H1 (cell line): ENCODE measurements around the gene CCK. TPM values are rescaled to one million over a fixed set of nuclear protein-coding genes. Genes with fewer than 3 reads are reported as not detected.

ENCODE experiments used
- CTCF ChIA-PET: fragments of 300-600 bp; sonication (Branson Sonifier 250); formaldehyde crosslinking; loops from one replicate; lab custom pipeline; 2021; ENCODE audit not compliant: partially characterized antibody; lab: Charles Lee
- POLR2A ChIA-PET: fragments of 300-600 bp; sonication (Branson Sonifier 250); formaldehyde crosslinking; loops from one replicate; lab custom pipeline; 2021; ENCODE audit warnings: inconsistent platforms; ENCODE audit not compliant: partially characterized antibody; lab: Charles Lee
- DNase-seq, 2 experiments: peaks; one replicate each; pipeline versions ENCODE4 v3.0.0 to v3.0.0-alpha.2; 2010 to 2022; ENCODE audit warnings: low spot score in 2 of 2, low read depth in 1 of 2, mixed read lengths in 1 of 2
- FAIRE-seq: peaks from 2 replicates; lab custom pipeline; 2011; peaks lifted over from hg19 to GRCh38; lab: Jason Lieb, UNC
- H2AFZ ChIP-seq: 2 replicates; pipeline ENCODE4 v1.8.1; 2012; ENCODE audit warnings: low read length, inconsistent platforms
- H2AK5ac ChIP-seq: 2 replicates; pipeline ENCODE4 v1.6.1; 2013; ENCODE audit warnings: low read depth, low read length
- H2BK120ac ChIP-seq: replicated peaks from 2 replicates; pipeline ENCODE3; 2013; ENCODE audit warnings: low read depth, low read length, inconsistent platforms
- H2BK12ac ChIP-seq: 2 replicates; pipeline ENCODE4 v1.6.1; 2013; ENCODE audit warnings: low read depth, low read length
- H2BK15ac ChIP-seq: 2 replicates; pipeline ENCODE4 v1.6.1; 2013; ENCODE audit warnings: low read length
- H2BK20ac ChIP-seq: 2 replicates; pipeline ENCODE4 v1.6.1; 2013; ENCODE audit warnings: low read length
- H2BK5ac ChIP-seq: 2 replicates; pipeline ENCODE4 v1.6.1; 2013; ENCODE audit warnings: low read depth, low read length
- H3K14ac ChIP-seq: 2 replicates; pipeline ENCODE4 v1.6.1; 2013; ENCODE audit warnings: inconsistent platforms; ENCODE audit not compliant: insufficient read length
- H3K18ac ChIP-seq: 2 replicates; pipeline ENCODE4 v1.6.1; 2013; ENCODE audit warnings: low read length; ENCODE audit errors: extremely low read depth
- H3K23ac ChIP-seq: 2 replicates; pipeline ENCODE4 v1.6.1; 2013; ENCODE audit warnings: inconsistent platforms; ENCODE audit not compliant: insufficient read length
- H3K23me2 ChIP-seq: 2 replicates; pipeline ENCODE4 v1.6.1; 2013; ENCODE audit warnings: low read depth, low read length
- H3K27ac ChIP-seq: 2 replicates; pipeline ENCODE4 v1.6.1; 2011; ENCODE audit warnings: low read depth, low read length, inconsistent platforms
- H3K27me3 ChIP-seq, 4 experiments: replicated peaks in 1 of 4; 1 replicate in 1 of 4; 2 replicates in 3 of 4; pipeline versions ENCODE4 v1.6.1 to v1.8.1; 2011 to 2013; ENCODE audit warnings: low read length in 3 of 4, mild to moderate bottlenecking in 3 of 4, inconsistent platforms in 2 of 4, mixed read lengths in 2 of 4, moderate library complexity in 1 of 4; ENCODE audit not compliant: control insufficient read depth in 3 of 4, insufficient read depth in 3 of 4; ENCODE audit errors: extremely low read depth in 1 of 4
- H3K36me3 ChIP-seq, 4 experiments: 2 replicates each; pipeline versions ENCODE4 v1.6.1 to v1.8.1; 2011 to 2013; ENCODE audit warnings: mild to moderate bottlenecking in 4 of 4, low read length in 3 of 4, moderate library complexity in 2 of 4, control low read depth in 1 of 4, inconsistent platforms in 1 of 4; ENCODE audit not compliant: insufficient read depth in 4 of 4, control insufficient read depth in 2 of 4
- H3K4ac ChIP-seq: replicated peaks from 2 replicates; pipeline ENCODE3; 2013; ENCODE audit warnings: low read length, low read depth, mixed read lengths, inconsistent platforms; ENCODE audit not compliant: insufficient read length
- H3K4me1 ChIP-seq, 4 experiments: replicated peaks in 1 of 4; 1 replicate in 1 of 4; 2 replicates in 3 of 4; pipeline versions ENCODE4 v1.6.1 to v1.8.1; 2011 to 2013; ENCODE audit warnings: low read length in 3 of 4, inconsistent platforms in 2 of 4, mixed read lengths in 1 of 4; ENCODE audit not compliant: insufficient read depth in 4 of 4, control insufficient read depth in 3 of 4
- H3K4me2 ChIP-seq, 2 experiments: 2 replicates each; pipeline versions ENCODE4 v1.6.1 to v1.8.1; 2011 to 2013; ENCODE audit warnings: low read depth in 2 of 2, low read length in 2 of 2, control low read depth in 1 of 2, inconsistent platforms in 1 of 2, mild to moderate bottlenecking in 1 of 2; ENCODE audit not compliant: insufficient read depth in 1 of 2
- H3K4me3 ChIP-seq, 4 experiments: fragments of 200-600, 300-600 bp in 1 of 4; sonication (generic), shearing (Covaris generic), sonication (Bioruptor Twin) in 1 of 4; 2 replicates each; pipeline versions ENCODE4 v1.5.1 to v1.8.1; 2011 to 2016; ENCODE audit warnings: low read length in 4 of 4, low read depth in 3 of 4, control low read depth in 2 of 4, inconsistent platforms in 2 of 4, mild to moderate bottlenecking in 2 of 4, mixed read lengths in 1 of 4, moderate library complexity in 1 of 4; ENCODE audit not compliant: insufficient read depth in 2 of 4; ENCODE audit errors: extremely low read depth in 1 of 4
- H3K56ac ChIP-seq: replicated peaks from 2 replicates; pipeline ENCODE3; 2013; ENCODE audit warnings: low read depth, mild to moderate bottlenecking, mixed read lengths, low read length, inconsistent platforms; ENCODE audit not compliant: insufficient read length
- H3K79me1 ChIP-seq: 2 replicates; pipeline ENCODE4 v1.6.1; 2013; ENCODE audit warnings: low read depth, low read length, control low read depth
- H3K79me2 ChIP-seq, 2 experiments: 2 replicates each; pipeline versions ENCODE4 v1.6.1 to v1.8.1; 2012 to 2013; ENCODE audit warnings: low read length in 2 of 2, mild to moderate bottlenecking in 2 of 2, inconsistent platforms in 1 of 2; ENCODE audit not compliant: insufficient read depth in 2 of 2, control insufficient read depth in 1 of 2
- H3K9ac ChIP-seq, 4 experiments: replicated peaks in 1 of 4; 1 replicate in 1 of 4; 2 replicates in 3 of 4; pipeline versions ENCODE4 v1.6.1 to v1.8.1; 2011 to 2013; ENCODE audit warnings: low read depth in 3 of 4, low read length in 3 of 4, control low read depth in 2 of 4, mild to moderate bottlenecking in 2 of 4, moderate library complexity in 2 of 4, inconsistent platforms in 1 of 4; ENCODE audit errors: extremely low read depth in 1 of 4
- H3K9me3 ChIP-seq, 2 experiments: 2 replicates each; pipeline versions ENCODE4 v1.6.1 to v1.8.1; 2012 to 2013; ENCODE audit warnings: mild to moderate bottlenecking in 2 of 2, moderate library complexity in 2 of 2, control low read depth in 1 of 2, inconsistent platforms in 1 of 2, low read depth in 1 of 2, low read length in 1 of 2, mixed read lengths in 1 of 2; ENCODE audit not compliant: insufficient read depth in 2 of 2
- H4K20me1 ChIP-seq, 2 experiments: replicated peaks in 1 of 2; 2 replicates each; pipeline versions ENCODE3 to v1.8.1; 2011 to 2013; ENCODE audit warnings: inconsistent platforms in 2 of 2, low read length in 2 of 2, mild to moderate bottlenecking in 1 of 2; ENCODE audit not compliant: insufficient read depth in 2 of 2, control insufficient read depth in 1 of 2
- H4K5ac ChIP-seq: 2 replicates; pipeline ENCODE4 v1.6.1; 2013; ENCODE audit warnings: low read length, low read depth, mixed read lengths, inconsistent platforms; ENCODE audit not compliant: insufficient read length
- H4K8ac ChIP-seq: 2 replicates; pipeline ENCODE4 v1.8.0; 2013; ENCODE audit warnings: mild to moderate bottlenecking, moderate library complexity, low read length, inconsistent platforms; ENCODE audit not compliant: insufficient read depth; ENCODE audit errors: extremely low read depth
- H4K91ac ChIP-seq: replicated peaks from 2 replicates; pipeline ENCODE3; 2013; ENCODE audit warnings: low read length, mixed read lengths, inconsistent platforms; ENCODE audit not compliant: insufficient read length
- BCL11A ChIP-seq, 2 experiments: IDR thresholded peaks; one replicate each; pipeline ENCODE4 v1.6.1; 2011; ENCODE audit warnings: low read depth in 2 of 2, low read length in 2 of 2, mild to moderate bottlenecking in 2 of 2
- CHD1 ChIP-seq: IDR thresholded peaks from 2 replicates; pipeline ENCODE4 v1.6.1; 2012; ENCODE audit warnings: low read depth, low read length, improper control_type of control experiment
- CHD2 ChIP-seq: IDR thresholded peaks from 2 replicates; pipeline ENCODE4 v1.6.1; 2012; ENCODE audit warnings: low read length, improper control_type of control experiment
- CREB1 ChIP-seq: IDR thresholded peaks from 2 replicates; pipeline ENCODE4 v1.6.1; 2012; ENCODE audit warnings: inconsistent platforms
- GTF2F1 ChIP-seq: IDR thresholded peaks from 2 replicates; pipeline ENCODE4 v1.6.1; 2012; ENCODE audit warnings: low read depth, low read length, improper control_type of control experiment, borderline replicate concordance
- HDAC2 ChIP-seq, 2 experiments: fragments of 300-600 bp in 1 of 2; sonication (generic) in 1 of 2; IDR thresholded peaks; 2 replicates each; pipeline ENCODE4 v1.6.1; 2011 to 2012; ENCODE audit warnings: low read depth in 2 of 2, low read length in 2 of 2, mild to moderate bottlenecking in 2 of 2, moderate library complexity in 2 of 2, borderline replicate concordance in 1 of 2, inconsistent platforms in 1 of 2
- HDAC6 ChIP-seq: IDR thresholded peaks from one replicate; pipeline ENCODE4 v1.7.1; 2012; ENCODE audit warnings: low read depth, mild to moderate bottlenecking, inconsistent platforms, low read length, moderate library complexity
- PHF8 ChIP-seq: fragments of 200-600 bp; sonication (generic); conservative IDR thresholded peaks from 2 replicates; pipeline ENCODE4 v1.7.1; 2012; ENCODE audit warnings: low read depth, mild to moderate bottlenecking, inconsistent platforms, low read length, moderate library complexity
- RNF2 ChIP-seq: fragments of 200-900, 300-1000 bp; sonication (generic); IDR thresholded peaks from 2 replicates; pipeline ENCODE4 v1.7.1; 2016; ENCODE audit warnings: borderline replicate concordance, low read depth, mild to moderate bottlenecking, antibody characterized with exemption, low read length; ENCODE audit not compliant: poor library complexity, severe bottlenecking; ENCODE audit errors: missing control alignments
- SP4 ChIP-seq: IDR thresholded peaks from 2 replicates; pipeline ENCODE4 v1.6.1; 2012; ENCODE audit warnings: low read length, inconsistent platforms
- TBP ChIP-seq: IDR thresholded peaks from 2 replicates; pipeline ENCODE4 v1.6.1; 2011; ENCODE audit warnings: low read depth, low read length, improper control_type of control experiment
- TEAD4 ChIP-seq: IDR thresholded peaks from 2 replicates; pipeline ENCODE4 v1.6.1; 2012; ENCODE audit warnings: low read depth, low read length, inconsistent platforms, mixed read lengths
- YY1 ChIP-seq: IDR thresholded peaks from 2 replicates; pipeline ENCODE4 v1.6.1; 2011; ENCODE audit warnings: low read depth, mild to moderate bottlenecking, low read length
- WGBS, 2 experiments: shearing (Covaris generic) in 1 of 2; methylation state at CpG; one replicate each; pipeline versions ENCODE4 v1.1.6 to v1.1.7; 2013 to 2015; ENCODE audit warnings: low lambda C conversion rate in 2 of 2, mixed read lengths in 2 of 2, inconsistent platforms in 1 of 2, low coverage in 1 of 2, missing lambda C conversion rate in 1 of 2; ENCODE audit not compliant: insufficient replicate concordance in 2 of 2, insufficient coverage in 1 of 2, insufficient read length in 1 of 2; ENCODE audit errors: extremely low coverage in 1 of 2, missing lambda C conversion rate in 1 of 2; 5-methylcytosine and 5-hydroxymethylcytosine counted together
- polyA plus RNA-seq, 7 experiments: library from polyadenylated mRNA; depleted of rRNA in 3 of 7; stranded (reverse) in 5 of 7; unstranded in 2 of 7; fragments of >200 nt in 5 of 7; fragments of 200-250 nt in 2 of 7; gene quantifications; 1 replicate in 5 of 7; 2 replicates in 1 of 7; 4 replicates in 1 of 7; pipeline versions ENCODE4 v1.2.1 to v1.2.3, GENCODE V29; 2011 to 2013; ENCODE audit warnings: missing spikeins in 2 of 7, mixed read lengths in 2 of 7
- total RNA-seq: library from RNA; stranded (reverse); fragmentation: NEBNext Ultra II Directional; extraction: Animal tissue kit (Norgen Biotek cat#: 25700); gene quantifications from 2 replicates; pipeline ENCODE4 v1.2.1, GENCODE V29; 2021

The CCK gene
- total and polyA plus RNA-seq, 2 of the 8 experiments (the other 6 are each of a cell fraction or from before 2014, with no cell fraction given): 0.99 to 2.8 TPM

- no peak overlapping the region for H3K23ac ChIP-seq
- FAIRE-seq: no peak
- 86% methylated on average over 8 of the region's 8 CpGs; no CpG with 5 or more reads in 1 of the 2 experiments for WGBS, 2 experiments
- H2AFZ ChIP-seq: no peak overlapping the region
- CTCF ChIA-PET: interaction anchor here (1.1 to 2.9 kb wide), 3 partner anchors 9 to 24 kb away, joined by 3 to 10 read pairs (median 7); no protein-coding TSS in a partner anchor
- peaks cover 0 to 10% (median 4%) of the 10 kb centered on the region in 4 experiments; a peak in 4 of 8 replicates for H3K36me3 ChIP-seq
- no peak overlapping the region for H3K4ac ChIP-seq
- no peak overlapping the region for H3K4me3 ChIP-seq
- H3K23me2 ChIP-seq: no peaks in the 10 kb centered on the region
- H3K18ac ChIP-seq: no peak overlapping the region
- no peaks in the 10 kb centered on the region for H3K27me3 ChIP-seq
- no peak overlapping the region for H2BK12ac ChIP-seq
- H4K91ac ChIP-seq: no peak overlapping the region
- no peak overlapping the region for H2BK120ac ChIP-seq
- no peak overlapping the region for H3K9ac ChIP-seq
- no peak overlapping the region for H2AK5ac ChIP-seq
- DNase-seq: no peak
- H3K4me2 ChIP-seq: no peak overlapping the region
- no peak overlapping the region for H3K14ac ChIP-seq
- TF ChIP-seq GTF2F1: no peak
- no peak for TF ChIP-seq PHF8
- no peak for TF ChIP-seq CHD2
- no peak for TF ChIP-seq RNF2
- no peak for TF ChIP-seq HDAC6
- TF ChIP-seq CREB1: no peak
- no peak for TF ChIP-seq BCL11A (IDR thresholded peaks at IDR 0.05; ENCODE audit: low read depth in 2 of 2, low read length in 2 of 2)
- no peak for TF ChIP-seq CHD1
- TF ChIP-seq TEAD4: no peak
- TF ChIP-seq YY1: no peak
- TF ChIP-seq TBP: no peak
- TF ChIP-seq SP4: no peak
- no peak for TF ChIP-seq HDAC2 (IDR thresholded peaks at IDR 0.05; ENCODE audit: borderline replicate concordance in 1 of 2, low read depth in 2 of 2, low read length in 2 of 2)
- H2BK15ac ChIP-seq: no peak overlapping the region
- H3K79me2 ChIP-seq: no peaks in the 10 kb centered on the region
- H4K5ac ChIP-seq: no peak overlapping the region
- H3K79me1 ChIP-seq: no peaks in the 10 kb centered on the region
- H3K56ac ChIP-seq: no peak overlapping the region
- H3K9me3 ChIP-seq: no peaks in the 10 kb centered on the region
- H3K27ac ChIP-seq: no peak overlapping the region
- H3K4me1 ChIP-seq: peaks cover 0 to 5% (median 2%) of the 10 kb centered on the region in 4 experiments; a peak in 2 of 7 replicates
- POLR2A ChIA-PET: interaction anchor here (1.0 kb wide), 1 partner anchor 14 kb away, joined by 4 read pairs; no protein-coding TSS in a partner anchor
- H2BK5ac ChIP-seq: no peak overlapping the region
- no peak overlapping the region for H4K8ac ChIP-seq
- peaks cover 0 to 4% of the 10 kb centered on the region in 2 experiments for H4K20me1 ChIP-seq
- H2BK20ac ChIP-seq: no peak overlapping the region
These were observed 51.3 kb downstream of the CCK start for GRCh38 chr3:42214565-42215283.
